ENCODE measurements around the gene FXYD7. TPM values are rescaled to one million over a fixed set of nuclear protein-coding genes. Genes with fewer than 3 reads are reported as not detected.
A peak's percentile ranks its signal among the peaks of the same experiment; 100 is the strongest.
"Not testable (repeated sequence)": the region's sequence is repeated elsewhere in the genome, so short reads cannot be mapped to it uniquely, and the experiment has no call there.

The FXYD7 gene
- total RNA-seq, 2 experiments from 2014 or later = 4.1 to 5.2 TPM

DNA sequence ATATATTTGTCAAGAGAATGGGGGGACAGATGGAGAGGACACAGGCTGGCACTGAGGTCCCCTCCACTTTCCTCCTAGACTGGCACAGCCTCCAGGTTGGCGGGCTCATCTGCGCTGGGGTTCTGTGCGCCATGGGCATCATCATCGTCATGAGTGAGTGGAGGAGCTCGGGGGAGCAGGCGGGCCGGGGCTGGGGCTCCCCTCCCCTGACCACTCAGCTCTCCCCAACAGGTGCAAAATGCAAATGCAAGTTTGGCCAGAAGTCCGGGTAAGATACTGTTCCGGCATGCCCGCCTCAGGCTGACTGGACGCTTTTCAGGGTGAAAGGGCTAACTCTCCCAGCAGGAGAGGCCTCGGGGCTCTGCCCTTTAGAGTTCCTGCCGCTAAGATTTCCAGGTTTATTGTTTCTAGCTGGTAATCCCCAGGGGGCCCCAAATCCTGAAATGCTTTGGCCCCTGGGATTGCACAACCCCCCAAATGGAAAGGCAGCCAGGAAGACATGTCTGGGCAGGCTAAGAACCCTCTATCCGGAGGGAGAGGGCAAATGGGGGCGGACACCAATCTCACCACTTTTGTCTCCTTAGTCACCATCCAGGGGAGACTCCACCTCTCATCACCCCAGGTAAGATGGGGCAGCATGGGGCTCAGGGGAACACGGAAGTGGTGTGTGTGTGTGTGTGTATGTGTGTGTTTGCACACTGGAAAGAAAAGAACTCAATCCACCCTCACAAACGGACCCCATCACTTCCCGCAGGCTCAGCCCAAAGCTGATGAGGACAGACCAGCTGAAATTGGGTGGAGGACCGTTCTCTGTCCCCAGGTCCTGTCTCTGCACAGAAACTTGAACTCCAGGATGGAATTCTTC is 20.1 kb upstream of the FXYD7 start:
- DNase-seq (no peak), ATAC-seq (no peak)
- ChIA-PET CTCF (interaction anchor here (1.2 to 1.7 kb wide), 2 partner anchors 13 to 94 kb away, joined by 3 to 6 read pairs; no protein-coding TSS in a partner anchor), POLR2A (no interaction called here)
- Mint-ChIP-seq H3K9me3 (ENCODE audit: insufficient read depth) (no peaks in the 10 kb centered on the region), H3K36me3 (ENCODE audit: low read depth) (no peaks in the 10 kb centered on the region), H3K27ac (no peak overlapping the region), H3K27me3 (ENCODE audit: low read depth) (no peaks in the 10 kb centered on the region), H3K4me3 (no peak overlapping the region), H3K4me1 (ENCODE audit: low read depth) (peaks cover 13% of the 10 kb centered on the region)

DNA sequence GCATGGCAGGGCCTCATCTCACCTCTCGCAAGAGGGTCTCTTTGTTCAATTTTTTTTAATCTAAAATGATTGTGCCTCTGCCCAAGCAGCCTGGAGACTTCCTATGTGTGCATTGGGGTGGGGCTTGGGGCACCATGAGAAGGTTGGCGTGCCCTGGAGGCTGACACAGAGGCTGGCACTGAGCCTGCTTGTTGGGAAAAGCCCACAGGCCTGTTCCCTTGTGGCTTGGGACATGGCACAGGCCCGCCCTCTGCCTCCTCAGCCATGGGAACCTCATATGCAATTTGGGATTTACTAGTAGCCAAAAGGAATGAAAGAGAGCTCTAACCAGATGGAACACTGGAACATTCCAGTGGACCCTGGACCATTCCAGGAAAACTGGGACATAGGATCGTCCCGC is 19.5 kb upstream of the FXYD7 start:
- H3K9me3 Mint-ChIP-seq (ENCODE audit: insufficient read depth) = no peaks in the 10 kb centered on the region

GRCh38 chr19:35124098-35125060 is 18.7 kb upstream of the FXYD7 start:
- Mint-ChIP-seq H3K27ac (peak overlapping the region; percentile 61), H3K4me3 (peak overlapping the region; percentile 65), H3K9me3 (ENCODE audit: insufficient read depth) (no peaks in the 10 kb centered on the region), H3K4me1 (ENCODE audit: low read depth) (peaks cover 13% of the 10 kb centered on the region), H3K36me3 (ENCODE audit: low read depth) (no peaks in the 10 kb centered on the region), H3K27me3 (ENCODE audit: low read depth) (no peaks in the 10 kb centered on the region)
- ATAC-seq = peak; percentile 93
- POLR2A ChIA-PET = no interaction called here
- CTCF ChIA-PET = interaction anchor here (1.0 to 1.6 kb wide), 6 partner anchors 10 to 80 kb away, joined by 3 to 9 read pairs (median 7); partner anchors contain the start of gene LGI4
- DNase-seq = peak; percentile 88

More for the DNA sequence above, 19.5 kb upstream of the FXYD7 start:
- POLR2A ChIA-PET = no interaction called here
- Mint-ChIP-seq H3K36me3 (ENCODE audit: low read depth) (no peaks in the 10 kb centered on the region), H3K27me3 (ENCODE audit: low read depth) (no peaks in the 10 kb centered on the region), H3K4me1 (ENCODE audit: low read depth) (peaks cover 13% of the 10 kb centered on the region), H3K4me3 (peak overlapping the region; percentile 65), H3K27ac (no peak overlapping the region)
- ATAC-seq (no peak), DNase-seq (no peak)
- CTCF ChIA-PET = interaction anchor here (1.2 kb wide), 1 partner anchor 32 kb away, joined by 3 read pairs; no protein-coding TSS in a partner anchor

GRCh38 chr19:35125270-35125717 is 17.8 kb upstream of the FXYD7 start:
- CTCF ChIA-PET = interaction anchor here (1.4 to 1.6 kb wide), 2 partner anchors 59 to 81 kb away, joined by 8 to 9 read pairs; no protein-coding TSS in a partner anchor
- DNase-seq (no peak), ATAC-seq (no peak)
- POLR2A ChIA-PET = no interaction called here
- H3K27me3 Mint-ChIP-seq (ENCODE audit: low read depth) = no peaks in the 10 kb centered on the region
- H3K27ac Mint-ChIP-seq = no peak overlapping the region
- no peaks in the 10 kb centered on the region for H3K36me3 Mint-ChIP-seq (ENCODE audit: low read depth)
- H3K4me3 Mint-ChIP-seq = no peak overlapping the region
- H3K9me3 Mint-ChIP-seq (ENCODE audit: insufficient read depth) = no peaks in the 10 kb centered on the region
- H3K4me1 Mint-ChIP-seq (ENCODE audit: low read depth) = peaks cover 13% of the 10 kb centered on the region

GRCh38 chr19:35125749-35126623 is 17.1 kb upstream of the FXYD7 start:
- H3K9me3 Mint-ChIP-seq (ENCODE audit: insufficient read depth) = no peaks in the 10 kb centered on the region
- no peak for DNase-seq
- ATAC-seq = no peak
- POLR2A ChIA-PET = no interaction called here
- H3K4me3 Mint-ChIP-seq = no peak overlapping the region
- peaks cover 13% of the 10 kb centered on the region for H3K4me1 Mint-ChIP-seq (ENCODE audit: low read depth)
- H3K36me3 Mint-ChIP-seq (ENCODE audit: low read depth) = no peaks in the 10 kb centered on the region
- CTCF ChIA-PET = interaction anchor here (1.1 to 1.2 kb wide), 2 partner anchors 12 to 16 kb away, joined by 3 to 4 read pairs; no protein-coding TSS in a partner anchor
- peak overlapping the region; percentile 11 for H3K27ac Mint-ChIP-seq
- H3K27me3 Mint-ChIP-seq (ENCODE audit: low read depth) = no peaks in the 10 kb centered on the region

- no peak for ATAC-seq
Observed at GRCh38 chr19:35126624-35126959, 16.5 kb upstream of the FXYD7 start.

GRCh38 chr19:35127871-35128270 is 15.2 kb upstream of the FXYD7 start:
- ChIA-PET CTCF (interaction anchor here (0.9 to 1.6 kb wide), 2 partner anchors 8 to 61 kb away, joined by 4 read pairs; no protein-coding TSS in a partner anchor), POLR2A (interaction anchor here (1.2 kb wide), 1 partner anchor 11 kb away, joined by 3 read pairs; no protein-coding TSS in a partner anchor)
- Mint-ChIP-seq H3K27ac (no peak overlapping the region), H3K4me1 (ENCODE audit: low read depth) (peaks cover 13% of the 10 kb centered on the region), H3K9me3 (ENCODE audit: insufficient read depth) (no peaks in the 10 kb centered on the region), H3K27me3 (ENCODE audit: low read depth) (no peaks in the 10 kb centered on the region), H3K4me3 (no peak overlapping the region), H3K36me3 (ENCODE audit: low read depth) (no peaks in the 10 kb centered on the region)
- ATAC-seq = no peak
- no peak for DNase-seq

More at GRCh38 chr19:35126624-35126959, 16.5 kb upstream of the FXYD7 start:
- H3K27ac Mint-ChIP-seq = no peak overlapping the region
- POLR2A ChIA-PET = no interaction called here
- H3K36me3 Mint-ChIP-seq (ENCODE audit: low read depth) = no peaks in the 10 kb centered on the region
- H3K9me3 Mint-ChIP-seq (ENCODE audit: insufficient read depth) = no peaks in the 10 kb centered on the region
- H3K27me3 Mint-ChIP-seq (ENCODE audit: low read depth) = no peaks in the 10 kb centered on the region
- CTCF ChIA-PET = interaction anchor here (1.1 to 1.2 kb wide), 2 partner anchors 11 to 15 kb away, joined by 3 to 4 read pairs; no protein-coding TSS in a partner anchor
- H3K4me1 Mint-ChIP-seq (ENCODE audit: low read depth) = peaks cover 13% of the 10 kb centered on the region
- no peak for DNase-seq
- no peak overlapping the region for H3K4me3 Mint-ChIP-seq

GRCh38 chr19:35128398-35129057 is 14.5 kb upstream of the FXYD7 start:
- Mint-ChIP-seq H3K27ac (no peak overlapping the region), H3K4me3 (no peak overlapping the region), H3K9me3 (ENCODE audit: insufficient read depth) (no peaks in the 10 kb centered on the region), H3K36me3 (ENCODE audit: low read depth) (no peaks in the 10 kb centered on the region), H3K27me3 (ENCODE audit: low read depth) (no peaks in the 10 kb centered on the region), H3K4me1 (ENCODE audit: low read depth) (peaks cover 13% of the 10 kb centered on the region)
- no peak for ATAC-seq
- ChIA-PET CTCF (interaction anchor here (1.6 kb wide), 1 partner anchor 62 kb away, joined by 4 read pairs; no protein-coding TSS in a partner anchor), POLR2A (interaction anchor here (1.2 kb wide), 1 partner anchor 12 kb away, joined by 3 read pairs; no protein-coding TSS in a partner anchor)
- DNase-seq = no peak

DNA sequence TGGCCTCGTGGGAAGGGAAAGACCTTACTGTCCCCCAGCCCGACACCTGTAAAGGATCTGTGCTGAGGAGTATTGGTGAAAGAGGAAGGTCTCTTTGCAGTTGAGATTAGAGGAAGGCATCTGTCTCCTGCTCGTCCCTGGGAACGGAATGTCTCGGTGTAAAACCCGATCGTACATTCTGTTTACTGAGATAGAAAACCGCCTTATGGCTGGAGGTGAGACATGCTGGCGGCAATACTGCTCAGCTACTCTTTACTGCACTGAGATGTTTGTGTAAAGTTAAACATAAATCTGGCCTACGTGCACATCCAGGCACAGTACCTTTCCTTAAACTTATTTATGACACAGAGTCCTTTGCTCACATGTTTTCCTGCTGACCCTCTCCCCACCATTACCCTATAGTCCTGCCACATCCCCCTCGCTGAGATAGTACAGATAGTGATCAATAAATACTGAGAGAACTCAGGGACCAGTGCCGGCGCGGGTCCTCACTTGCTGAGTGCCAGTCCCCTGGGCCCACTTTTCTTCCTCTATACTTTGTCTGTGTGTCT is 13.3 kb upstream of the FXYD7 start:
- ATAC-seq; H3K36me3 Mint-ChIP-seq (ENCODE audit: low read depth); H3K9me3 Mint-ChIP-seq (ENCODE audit: insufficient read depth); POLR2A ChIA-PET; H3K4me3 Mint-ChIP-seq; DNase-seq; CTCF ChIA-PET; H3K4me1 Mint-ChIP-seq (ENCODE audit: low read depth); H3K27ac Mint-ChIP-seq; H3K27me3 Mint-ChIP-seq (ENCODE audit: low read depth): not testable (repeated sequence)

Data from activated CD8-positive, alpha-beta T cell treated with anti-CD3 and anti-CD28 coated beads, Interleukin-2, amount 10 ng/mL, durations not matched to agents 7 days and 5 days (primary cell).